HG03108 (cell line): ENCODE data around the gene RNU7-1.

Source experiments
- ATAC-seq: cut with Tn5 transposase; IDR thresholded peaks from one replicate; pipeline ENCODE4 v1.9.1; 2021; ENCODE audit warnings: moderate library complexity; ENCODE audit not compliant: unreplicated experiment

Gene RNU7-1

GRCh38 chr12:6987956-6988553 is 44.4 kb downstream of the RNU7-1 start:
- no peak for ATAC-seq
